T-helper 2 cell treated with Interferon-gamma antibody and Interleukin-4, amounts not matched to agents 100 ng/mL and 5 ng/mL, for 36 hours (primary cell): Measurements from ENCODE around the gene ABAT. TPM values are rescaled to one million over a fixed set of nuclear protein-coding genes. Genes with fewer than 3 reads are reported as not detected.
"Not testable (repeated sequence)": the region's sequence is repeated elsewhere in the genome, so short reads cannot be mapped to it uniquely, and the experiment has no call there.

Source experiments
- intact Hi-C: fragments of 100-400 bp; cut with micrococcal nuclease; formaldehyde crosslinking; loops from one replicate; pipeline ENCODE4 v1.15.1; 2023
- total RNA-seq: library from RNA; stranded (reverse); gene quantifications from 2 replicates; pipeline ENCODE4 v1.2.3, GENCODE V29; 2022

Gene ABAT
- total RNA-seq, 1 donor from 2014 or later: 9.4 TPM

- intact Hi-C loops: no loop called here
Measured at GRCh38 chr16:8648877-8649276, 25.5 kb upstream of the ABAT start.

GRCh38 chr16:8649829-8650554, 24.4 kb upstream of the ABAT start:
- intact Hi-C loops: no loop called here

- intact Hi-C loops: not testable (repeated sequence)
Measured at GRCh38 chr16:8651958-8652357, 22.5 kb upstream of the ABAT start.

- intact Hi-C loops: loop anchor here (1.0 kb wide), 1 partner anchor 88 kb away; no protein-coding TSS in a partner anchor
Measured at GRCh38 chr16:8655184-8655717, 19.2 kb upstream of the ABAT start.

- intact Hi-C loops: no loop called here
Measured at GRCh38 chr16:8656376-8656775, 18.0 kb upstream of the ABAT start.

- intact Hi-C loops: loop anchor here (1.0 to 10.0 kb wide), 3 partner anchors 131 to 474 kb away; no protein-coding TSS in a partner anchor
Measured at GRCh38 chr16:8660841-8661301, 13.5 kb upstream of the ABAT start.

- intact Hi-C loops: loop anchor here (1.0 to 10.0 kb wide), 3 partner anchors 131 to 473 kb away; no protein-coding TSS in a partner anchor
Measured at GRCh38 chr16:8661703-8662102, 12.7 kb upstream of the ABAT start.

- intact Hi-C loops: loop anchor here (10.0 kb wide), 1 partner anchor 471 kb away; no protein-coding TSS in a partner anchor
Measured at GRCh38 chr16:8663192-8664089, 11.0 kb upstream of the ABAT start.

GRCh38 chr16:8665529-8665928, 8.9 kb upstream of the ABAT start:
- intact Hi-C loops: loop anchor here (10.0 kb wide), 1 partner anchor 469 kb away; no protein-coding TSS in a partner anchor

GRCh38 chr16:8667492-8667891, 6.9 kb upstream of the ABAT start:
- intact Hi-C loops: loop anchor here (10.0 kb wide), 1 partner anchor 467 kb away; no protein-coding TSS in a partner anchor

GRCh38 chr16:8668113-8668512, 6.3 kb upstream of the ABAT start:
- intact Hi-C loops: loop anchor here (10.0 kb wide), 1 partner anchor 467 kb away; no protein-coding TSS in a partner anchor

GRCh38 chr16:8669481-8669880, 4.9 kb upstream of the ABAT start:
- intact Hi-C loops: loop anchor here (10.0 kb wide), 1 partner anchor 465 kb away; no protein-coding TSS in a partner anchor

- intact Hi-C loops: loop anchor here (5.0 kb wide), 1 partner anchor 292 kb away; the partner anchor contains the start of gene USP7
Measured at GRCh38 chr16:8670014-8670560, 4.3 kb upstream of the ABAT start.

GRCh38 chr16:8673611-8674412, 605 bp upstream of the ABAT start:
- intact Hi-C loops: loop anchor here (1.0 to 5.0 kb wide), 4 partner anchors 123 to 417 kb away; partner anchors contain the start of genes HAPSTR1, PMM2, TMEM186 and USP7

- intact Hi-C loops: loop anchor here (2.0 kb wide), 2 partner anchors 57 to 415 kb away; partner anchors contain the start of gene HAPSTR1
Measured at GRCh38 chr16:8675183-8676159, 1.1 kb downstream of the ABAT start.

GRCh38 chr16:8676160-8676547, 1.7 kb downstream of the ABAT start:
- intact Hi-C loops: loop anchor here (2.0 kb wide), 1 partner anchor 57 kb away; no protein-coding TSS in a partner anchor

- intact Hi-C loops: loop anchor here (2.0 kb wide), 1 partner anchor 58 kb away; no protein-coding TSS in a partner anchor
Measured at GRCh38 chr16:8676737-8677375, 2.4 kb downstream of the ABAT start.

- intact Hi-C loops: loop anchor here (2.0 kb wide), 1 partner anchor 59 kb away; no protein-coding TSS in a partner anchor
Measured at GRCh38 chr16:8677481-8677880, 3.1 kb downstream of the ABAT start.
